Measurements from ENCODE around the gene FAM228A.

FAM228A gene

DNA sequence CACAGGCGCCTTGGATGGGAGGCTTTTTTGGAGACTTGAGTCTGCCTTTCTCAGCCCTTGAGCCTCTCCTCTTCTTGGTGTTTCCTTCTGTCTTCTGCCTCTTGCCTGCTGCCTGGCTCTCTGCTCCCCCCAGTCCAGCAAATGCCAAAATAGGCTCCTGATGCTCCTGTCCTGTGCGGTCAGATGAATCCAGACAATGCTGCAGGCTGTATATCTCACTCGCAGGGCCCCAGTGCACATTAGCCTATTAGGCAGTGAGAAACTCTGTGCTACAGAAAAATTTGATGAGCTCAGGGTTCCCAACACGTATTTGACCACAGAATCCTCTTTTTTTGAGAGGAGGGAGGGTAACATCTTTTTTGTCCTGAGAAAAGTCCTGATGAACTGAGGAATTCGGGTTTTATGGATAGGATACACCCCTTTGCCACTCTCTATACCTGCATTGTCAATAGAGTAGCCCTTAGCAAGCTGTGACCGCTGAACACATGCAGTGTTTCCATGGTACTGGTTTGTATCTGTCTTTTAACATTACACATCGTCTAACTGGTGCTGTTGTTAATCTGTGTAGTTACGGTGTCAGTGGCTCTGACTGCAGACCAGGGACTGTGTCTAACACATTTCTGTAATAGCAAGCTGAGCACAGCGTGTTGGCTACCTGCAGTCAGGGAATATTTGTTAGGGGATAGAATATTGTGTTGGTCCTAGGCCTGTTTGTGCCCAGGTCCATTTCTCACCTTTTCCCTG is 50.8 kb downstream of the FAM228A start:
- DNase-seq (ENCODE audit: low read depth) = no peak

DNA sequence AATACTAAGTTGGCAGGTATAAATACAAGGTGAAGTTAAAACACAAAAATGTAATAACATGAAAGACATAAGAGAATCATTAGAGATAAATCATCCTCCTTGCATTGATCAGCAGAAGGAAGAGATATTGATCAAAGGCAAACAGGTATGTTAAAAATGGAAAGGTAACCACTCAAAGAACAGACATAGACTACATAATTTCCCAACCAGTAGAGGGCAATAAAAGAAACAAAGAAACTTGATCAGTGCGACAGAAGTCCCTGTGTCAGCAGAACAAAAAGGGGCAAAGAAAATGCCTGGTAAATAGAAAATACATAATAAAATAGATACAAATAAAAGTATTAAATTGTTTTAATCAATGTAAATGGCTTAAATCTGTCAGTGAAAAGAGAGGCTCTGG is 53.6 kb downstream of the FAM228A start:
- DNase-seq (ENCODE audit: low read depth) = no peak

- DNase-seq (ENCODE audit: low read depth) = no peak
Measured at GRCh38 chr2:24231461-24231881, 56.6 kb downstream of the FAM228A start.

DNA sequence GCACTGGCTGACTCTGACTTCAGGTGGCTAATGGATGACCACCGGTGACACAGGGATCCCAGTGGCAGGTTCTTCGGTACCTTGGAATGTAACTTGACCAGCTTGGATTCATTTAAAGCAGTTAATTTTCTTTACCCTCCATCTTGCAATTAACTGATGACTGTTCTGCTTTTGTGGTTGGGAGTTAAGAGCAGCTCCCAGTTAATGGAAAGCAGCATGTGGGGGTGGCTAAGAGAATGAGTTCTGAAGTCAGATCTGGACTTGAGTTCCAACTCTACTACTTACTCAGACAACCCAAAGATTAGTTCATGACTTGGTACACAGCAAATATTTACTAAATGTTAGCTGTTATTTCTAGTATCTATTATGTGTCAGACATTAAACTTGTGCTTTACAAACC is 58.5 kb downstream of the FAM228A start:
- no peak for DNase-seq (ENCODE audit: low read depth)

GRCh38 chr2:24237313-24237712 is 62.5 kb downstream of the FAM228A start:
- DNase-seq (ENCODE audit: low read depth) = no peak

DNA sequence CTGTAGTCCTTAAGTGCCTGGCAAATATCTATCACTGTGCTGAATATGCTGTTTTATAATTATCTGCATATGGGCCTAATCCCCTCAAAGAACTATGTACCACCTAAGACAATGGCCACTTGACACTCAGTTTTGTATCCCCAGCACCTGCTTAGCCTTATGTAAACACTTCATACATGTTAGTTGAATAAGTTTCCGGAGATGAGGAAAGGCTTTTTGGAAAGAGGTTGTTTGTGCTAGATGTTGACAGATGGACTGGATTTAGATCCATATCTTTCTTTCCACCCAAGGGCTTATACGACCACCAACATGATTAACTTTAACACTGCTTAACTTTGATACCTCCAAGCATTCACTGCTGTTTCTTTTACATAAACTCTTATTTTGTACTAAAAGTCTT is 63.3 kb downstream of the FAM228A start:
- DNase-seq (ENCODE audit: low read depth) = no peak

DNA sequence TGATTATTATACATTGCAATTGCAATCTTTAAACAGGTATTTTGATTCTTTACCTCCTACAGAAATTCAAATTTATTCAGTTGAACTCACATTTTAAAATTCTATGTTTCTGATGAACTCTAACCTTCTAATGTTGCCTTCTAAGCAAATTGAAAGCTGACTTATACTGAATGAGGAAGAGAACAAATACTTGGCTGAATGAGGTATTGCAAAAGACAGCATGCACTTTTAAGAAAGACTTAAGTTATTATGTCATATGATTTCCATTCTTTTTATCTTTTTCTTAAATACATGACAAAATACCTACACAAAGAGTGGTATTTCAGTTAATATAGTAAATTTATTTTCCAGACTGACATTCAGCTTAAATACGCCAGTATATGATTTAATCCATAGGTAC is 64.7 kb downstream of the FAM228A start:
- no peak for DNase-seq (ENCODE audit: low read depth)
